Activated T-helper 1 cell treated with Interleukin-2 at 50 U/mL for 16 hours (primary cell): ENCODE data around the gene KLHDC7B.

Experiments
- DNase-seq: peaks from one replicate; pipeline ENCODE4 v3.0.0-alpha.2; 2020; ENCODE audit warnings: low read depth

Gene KLHDC7B

GRCh38 chr22:50573491-50574382 is 28.0 kb downstream of the KLHDC7B start:
- no peak for DNase-seq

- DNase-seq = no peak
These were observed 28.7 kb downstream of the KLHDC7B start for GRCh38 chr22:50574383-50574755.

GRCh38 chr22:50575426-50575941 is 29.8 kb downstream of the KLHDC7B start:
- DNase-seq = no peak

- DNase-seq = no peak
These were observed 30.4 kb downstream of the KLHDC7B start for GRCh38 chr22:50576070-50576469.

- DNase-seq = no peak
These were observed 31.4 kb downstream of the KLHDC7B start for GRCh38 chr22:50576806-50577696.

GRCh38 chr22:50577697-50577986 is 31.9 kb downstream of the KLHDC7B start:
- no peak for DNase-seq

- DNase-seq = no peak
These were observed 32.5 kb downstream of the KLHDC7B start, which contains the start of gene CPT1B for GRCh38 chr22:50577987-50578775. CPT1B (minus strand) TSS chr22:50578427; CDS start chr22:50577915, 512 bp downstream.

GRCh38 chr22:50578776-50579310 is 33.1 kb downstream of the KLHDC7B start:
- no peak for DNase-seq

- no peak for DNase-seq
These were observed 34.1 kb downstream of the KLHDC7B start for GRCh38 chr22:50579752-50580151.

- no peak for DNase-seq
These were observed 35.6 kb downstream of the KLHDC7B start for GRCh38 chr22:50581031-50581949.

- DNase-seq = peak; percentile 13
These were observed 36.3 kb downstream of the KLHDC7B start for GRCh38 chr22:50581950-50582492.

GRCh38 chr22:50582493-50583293 is 37.0 kb downstream of the KLHDC7B start, which contains the start of gene CHKB:
CHKB (minus strand) TSS chr22:50582849; CDS start chr22:50582781, 68 bp downstream.
- peak; percentile 97 for DNase-seq

GRCh38 chr22:50583294-50583861 is 37.7 kb downstream of the KLHDC7B start:
- DNase-seq = no peak

GRCh38 chr22:50584106-50585096 is 38.7 kb downstream of the KLHDC7B start:
- no peak for DNase-seq

GRCh38 chr22:50585238-50585637 is 39.5 kb downstream of the KLHDC7B start:
- no peak for DNase-seq

- no peak for DNase-seq
These were observed 40.1 kb downstream of the KLHDC7B start for GRCh38 chr22:50585781-50586180.

- DNase-seq = no peak
These were observed 40.7 kb downstream of the KLHDC7B start for GRCh38 chr22:50586416-50586815.

GRCh38 chr22:50587407-50587806 is 41.7 kb downstream of the KLHDC7B start:
- no peak for DNase-seq
